Lung (tissue), 12 donors: Measurements from ENCODE around the gene BCORL1. TPM values are rescaled to one million over a fixed set of nuclear protein-coding genes. Genes with fewer than 3 reads are reported as not detected.

Experiments used
- ATAC-seq: fragments of 200-7000 bp; cut with Tn5 transposase; one replicate; pipeline ENCODE4 v1.9.1; 2020; ENCODE audit warnings: moderate number of reproducible peaks; ENCODE audit not compliant: insufficient read depth, low FRiP score
- DNase-seq, 3 donors: peaks; one replicate each; pipeline ENCODE4 v3.0.0-alpha.2; 2013 to 2017
- H3K27ac ChIP-seq, 2 donors: one replicate each; pipeline ENCODE4 v1.5.1; 2013; ENCODE audit warnings: mild to moderate bottlenecking in 2 of 2, moderate library complexity in 2 of 2, control low read depth in 1 of 2, inconsistent platforms in 1 of 2, low read depth in 1 of 2, low read length in 1 of 2
- H3K27me3 ChIP-seq, 3 donors: one replicate each; pipeline ENCODE4 v1.5.1; 2013; ENCODE audit warnings: low read length in 2 of 3; ENCODE audit not compliant: control insufficient read depth in 3 of 3, insufficient read depth in 3 of 3
- H3K36me3 ChIP-seq, 4 donors: one replicate each; pipeline ENCODE4 v1.5.1; 2013; ENCODE audit warnings: low read length in 4 of 4, mild to moderate bottlenecking in 1 of 4, moderate library complexity in 1 of 4; ENCODE audit not compliant: control insufficient read depth in 4 of 4, insufficient read depth in 4 of 4
- H3K4me1 ChIP-seq, 5 donors: one replicate each; pipeline ENCODE4 v1.5.1; 2013; ENCODE audit warnings: low read length in 5 of 5, mild to moderate bottlenecking in 2 of 5, moderate library complexity in 1 of 5; ENCODE audit not compliant: control insufficient read depth in 5 of 5, insufficient read depth in 5 of 5
- H3K4me3 ChIP-seq: one replicate; pipeline ENCODE4 v1.5.1; 2013; ENCODE audit warnings: mild to moderate bottlenecking, control low read depth, moderate library complexity
- H3K9ac ChIP-seq, 2 donors: one replicate each; pipeline ENCODE4 v1.5.1; 2013; ENCODE audit warnings: low read length in 2 of 2, control low read depth in 1 of 2; ENCODE audit not compliant: insufficient read depth in 1 of 2
- H3K9me3 ChIP-seq, 4 donors: one replicate each; pipeline ENCODE4 v1.5.1; 2013; ENCODE audit warnings: low read length in 3 of 4, mild to moderate bottlenecking in 1 of 4, moderate library complexity in 1 of 4; ENCODE audit not compliant: control insufficient read depth in 4 of 4, insufficient read depth in 3 of 4
- WGBS, 2 donors: extraction: QIAGEN DNeasy Blood & Tissue Kit; methylation state at CpG; one replicate each; pipeline ENCODE4 v1.1.7; 2013; 5-methylcytosine and 5-hydroxymethylcytosine counted together
- polyA plus RNA-seq, 2 donors: library from polyadenylated mRNA; stranded (reverse); fragments of 200-250 nt; gene quantifications; one replicate each; pipeline ENCODE4 v1.2.1, GENCODE V29; 2013
- total RNA-seq, 2 donors: library from RNA; depleted of rRNA in 1 of 2; stranded (reverse); fragments of >200 nt in 1 of 2; gene quantifications; one replicate each; pipeline ENCODE4 v1.2.1, GENCODE V29; 2014 to 2021
- TF ChIP-seq, protein P1 (sequence below): IDR thresholded peaks from 2 replicates; pipeline ENCODE4 v1.5.1; 2012; ENCODE audit warnings: mild to moderate bottlenecking; ENCODE audit errors: control extremely low read depth, extremely low read depth
- donor health status: control.
- donor health status: control.
- donor health status: Bipolar disorder and iron deficiency.
- donor health status: healthy.
- donor health status: DM: yes; HTN: yes; CAD: no.

BCORL1 gene
- total and polyA plus RNA-seq, 4 donors: 2.3 to 11.8 (median 7.0) TPM

DNA sequence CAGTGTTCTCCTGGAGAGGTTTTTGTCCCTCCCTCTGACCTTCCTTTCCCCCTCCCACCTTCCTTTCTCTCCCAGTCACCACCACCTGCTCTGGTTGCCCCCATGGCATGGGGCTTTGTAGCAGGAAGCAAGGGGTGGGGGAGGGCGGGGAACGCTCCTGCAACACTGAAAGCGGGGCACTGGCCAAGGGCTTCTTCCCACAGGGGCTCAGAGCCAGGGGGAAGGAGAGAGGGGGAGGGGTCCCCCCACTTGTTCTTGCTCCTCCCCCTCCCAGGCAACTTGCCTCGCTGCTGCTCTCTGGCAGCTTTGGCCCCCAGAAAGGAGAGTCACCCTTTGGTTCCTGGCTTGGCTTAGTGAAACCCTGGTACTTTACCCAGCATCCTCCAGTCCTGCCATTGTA is 48.4 kb downstream of the BCORL1 start:
- DNase-seq: no peak
- H3K27ac ChIP-seq: no peak overlapping the region
- H3K9me3 ChIP-seq: peaks cover 0 to 2% (median 0%) of the 10 kb centered on the region in 4 donors
- 77% methylated on average over 4 of the region's 4 CpGs; no CpG with 5 or more reads in 1 of the 2 donors for WGBS, 2 donors
- H3K4me3 ChIP-seq: no peak overlapping the region
- H3K36me3 ChIP-seq: peaks cover 6 to 13% (median 10%) of the 10 kb centered on the region in 4 donors
- no peak overlapping the region for H3K9ac ChIP-seq
- no peaks in the 10 kb centered on the region for H3K27me3 ChIP-seq
- ATAC-seq: no peak
- H3K4me1 ChIP-seq: no peaks in the 10 kb centered on the region
- TF ChIP-seq, protein P1, sequence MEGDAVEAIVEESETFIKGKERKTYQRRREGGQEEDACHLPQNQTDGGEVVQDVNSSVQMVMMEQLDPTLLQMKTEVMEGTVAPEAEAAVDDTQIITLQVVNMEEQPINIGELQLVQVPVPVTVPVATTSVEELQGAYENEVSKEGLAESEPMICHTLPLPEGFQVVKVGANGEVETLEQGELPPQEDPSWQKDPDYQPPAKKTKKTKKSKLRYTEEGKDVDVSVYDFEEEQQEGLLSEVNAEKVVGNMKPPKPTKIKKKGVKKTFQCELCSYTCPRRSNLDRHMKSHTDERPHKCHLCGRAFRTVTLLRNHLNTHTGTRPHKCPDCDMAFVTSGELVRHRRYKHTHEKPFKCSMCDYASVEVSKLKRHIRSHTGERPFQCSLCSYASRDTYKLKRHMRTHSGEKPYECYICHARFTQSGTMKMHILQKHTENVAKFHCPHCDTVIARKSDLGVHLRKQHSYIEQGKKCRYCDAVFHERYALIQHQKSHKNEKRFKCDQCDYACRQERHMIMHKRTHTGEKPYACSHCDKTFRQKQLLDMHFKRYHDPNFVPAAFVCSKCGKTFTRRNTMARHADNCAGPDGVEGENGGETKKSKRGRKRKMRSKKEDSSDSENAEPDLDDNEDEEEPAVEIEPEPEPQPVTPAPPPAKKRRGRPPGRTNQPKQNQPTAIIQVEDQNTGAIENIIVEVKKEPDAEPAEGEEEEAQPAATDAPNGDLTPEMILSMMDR: no peak

DNA sequence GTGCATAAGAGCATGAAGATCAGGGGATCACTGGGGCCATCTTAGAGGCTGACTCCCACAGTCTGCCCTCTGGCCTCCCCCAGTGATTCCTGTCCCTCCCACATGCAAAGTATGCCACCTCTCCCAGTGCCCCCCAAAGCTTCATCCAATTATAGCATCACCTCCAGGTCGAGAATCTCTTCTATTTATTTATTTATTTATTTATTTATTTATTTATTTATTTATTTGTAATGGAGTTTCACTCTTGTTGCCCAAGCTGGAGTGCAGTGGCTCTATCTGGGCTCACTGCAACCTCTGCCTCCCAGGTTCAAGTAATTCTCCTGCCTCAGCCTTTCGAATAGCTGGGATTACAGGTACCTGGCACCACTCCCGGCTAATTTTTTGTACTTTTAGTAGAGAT is 50.1 kb downstream of the BCORL1 start:
- TF ChIP-seq, protein P1: no peak
- WGBS, 2 donors: 77 to 88% methylated on average over 3 of the region's 3 CpGs
- H3K36me3 ChIP-seq: peaks cover 6 to 10% (median 8%) of the 10 kb centered on the region in 4 donors

DNA sequence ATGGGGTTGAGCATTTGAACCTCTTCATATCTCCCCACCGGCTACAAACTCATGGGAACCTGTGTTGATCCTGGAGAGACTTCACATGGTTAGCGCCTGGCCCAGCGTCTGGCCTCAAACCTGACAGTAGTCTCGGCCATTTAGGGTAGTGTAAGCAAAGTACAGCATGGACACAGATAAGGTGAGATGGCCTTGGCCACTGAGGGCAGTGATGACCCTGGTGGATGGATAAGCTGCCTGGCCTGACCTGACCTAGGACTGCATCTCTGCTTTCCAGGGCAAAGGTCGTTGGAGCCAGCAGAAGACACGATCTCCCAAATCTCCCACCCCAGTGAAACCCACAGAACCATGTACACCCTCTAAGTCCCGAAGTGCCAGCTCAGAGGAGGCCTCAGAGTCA is 51.7 kb downstream of the BCORL1 start:
- Histone ChIP-seq H3K4me1 (no peaks in the 10 kb centered on the region), H3K27me3 (no peaks in the 10 kb centered on the region), H3K36me3 (peaks cover 9 to 16% (median 10%) of the 10 kb centered on the region in 4 donors), H3K4me3 (no peak overlapping the region), H3K27ac (no peak overlapping the region), H3K9ac (no peak overlapping the region), H3K9me3 (peaks cover 0 to 2% (median 0%) of the 10 kb centered on the region in 4 donors)
- WGBS, 2 donors: 75 to 94% methylated on average over 7 of the region's 7 CpGs
- no peak for DNase-seq
- TF ChIP-seq, protein P1: no peak
- no peak for ATAC-seq

More for the DNA sequence above, 50.1 kb downstream of the BCORL1 start:
- Histone ChIP-seq H3K9ac (no peak overlapping the region), H3K9me3 (peaks cover 0 to 2% (median 0%) of the 10 kb centered on the region in 4 donors), H3K4me1 (no peaks in the 10 kb centered on the region), H3K4me3 (no peak overlapping the region), H3K27me3 (no peaks in the 10 kb centered on the region), H3K27ac (no peak overlapping the region)
- DNase-seq (no peak), ATAC-seq (no peak)

DNA sequence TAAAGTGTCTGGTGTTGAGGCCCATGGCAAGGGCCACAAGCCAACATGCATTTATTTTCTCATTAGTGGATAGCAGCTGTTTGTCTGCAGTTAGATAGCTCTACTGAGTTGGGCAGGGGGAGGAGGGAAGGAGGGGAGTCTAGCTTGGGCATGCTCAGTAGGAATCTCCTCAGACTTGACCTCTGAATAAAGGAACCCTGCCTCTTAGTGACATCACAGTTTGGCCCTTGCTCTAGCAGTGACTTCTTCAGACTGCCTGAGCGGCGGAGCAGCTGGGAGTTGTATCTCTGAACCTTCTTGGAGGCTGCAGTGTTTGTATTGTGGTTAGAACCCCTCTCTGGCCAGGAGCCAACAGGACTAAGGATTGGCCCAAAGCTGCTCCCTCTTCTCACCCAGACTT is 57.4 kb downstream of the BCORL1 start:
- DNase-seq (peak; percentile 51 to 74 (median 60)), ATAC-seq (no peak)
- H3K36me3 ChIP-seq: peaks cover 10 to 17% (median 15%) of the 10 kb centered on the region in 4 donors
- no peaks in the 10 kb centered on the region for H3K27me3 ChIP-seq
- 75 to 89% methylated on average over 2 of the region's 2 CpGs for WGBS, 2 donors
- H3K9me3 ChIP-seq: no peaks in the 10 kb centered on the region
- H3K4me1 ChIP-seq: peaks cover 0 to 6% (median 0%) of the 10 kb centered on the region in 5 donors
- no peak overlapping the region for H3K9ac ChIP-seq
- TF ChIP-seq, protein P1: no peak
- no peak overlapping the region for H3K4me3 ChIP-seq
- no peak overlapping the region for H3K27ac ChIP-seq
